ENCODE results near the gene CCDC167.
A peak's percentile ranks its signal among the peaks of the same experiment; 100 is the strongest.

CCDC167 gene

GRCh38 chr6:37459981-37460800 is 39.5 kb downstream of the CCDC167 start:
- H3K4me1 Mint-ChIP-seq = peaks cover 27% of the 10 kb centered on the region
- H3K36me3 Mint-ChIP-seq (ENCODE audit: low read depth) = peaks cover 84% of the 10 kb centered on the region
- H3K4me3 Mint-ChIP-seq = no peak overlapping the region
- H3K27me3 Mint-ChIP-seq (ENCODE audit: low read depth) = no peaks in the 10 kb centered on the region
- no peak for TF ChIP-seq CTCF (IDR thresholded peaks at IDR 0.05; ENCODE audit: unreplicated experiment in 3 of 3)
- peaks cover 2% of the 10 kb centered on the region for H3K9me3 Mint-ChIP-seq
- H3K27ac Mint-ChIP-seq = peak overlapping the region in 2 of 3 experiments; percentile 35 to 37

DNA sequence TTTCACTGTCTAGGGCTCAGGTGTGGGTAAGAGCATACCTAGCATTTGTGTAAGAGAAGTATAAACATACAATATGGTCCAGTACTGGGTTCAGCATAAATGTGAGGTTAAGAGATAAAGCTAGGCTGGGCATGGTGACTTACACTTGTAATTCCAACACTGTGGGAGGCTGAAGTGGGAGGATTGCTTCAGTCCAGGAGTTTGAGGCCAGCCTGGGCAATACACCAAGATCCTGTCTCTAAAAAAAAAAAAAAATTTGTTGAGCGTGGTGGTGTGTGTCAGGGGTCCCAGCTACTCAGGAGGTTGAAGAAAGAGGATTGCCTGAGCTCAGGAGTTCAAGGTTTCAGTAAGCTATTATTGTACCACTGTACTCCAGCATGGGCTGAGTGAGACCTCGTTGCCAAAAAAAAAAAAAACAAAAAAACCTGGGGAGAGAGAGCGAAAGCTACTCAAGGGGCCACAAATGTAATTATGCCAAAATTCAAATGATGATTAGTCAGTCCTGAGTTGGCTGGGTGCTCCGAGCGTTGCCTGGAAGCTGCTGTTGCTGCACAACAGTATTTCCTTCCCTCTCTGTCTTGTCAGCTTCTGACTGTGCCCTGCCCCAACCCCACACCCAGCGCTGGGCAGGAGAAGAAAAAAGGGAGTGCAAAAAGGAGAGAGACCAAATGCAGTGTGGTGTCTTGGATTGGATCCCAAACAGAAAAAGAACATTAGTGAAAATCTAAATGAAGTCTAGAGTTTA is 42.7 kb downstream of the CCDC167 start:
- Mint-ChIP-seq H3K9me3 (no peaks in the 10 kb centered on the region), H3K4me3 (no peak overlapping the region), H3K36me3 (ENCODE audit: low read depth) (peaks cover 80% of the 10 kb centered on the region), H3K4me1 (peaks cover 27% of the 10 kb centered on the region), H3K27ac (peak overlapping the region in 1 of 3 experiments; percentile 17), H3K27me3 (ENCODE audit: low read depth) (no peaks in the 10 kb centered on the region)
- TF ChIP-seq CTCF (IDR thresholded peaks at IDR 0.05; ENCODE audit: unreplicated experiment in 3 of 3) = no peak

DNA sequence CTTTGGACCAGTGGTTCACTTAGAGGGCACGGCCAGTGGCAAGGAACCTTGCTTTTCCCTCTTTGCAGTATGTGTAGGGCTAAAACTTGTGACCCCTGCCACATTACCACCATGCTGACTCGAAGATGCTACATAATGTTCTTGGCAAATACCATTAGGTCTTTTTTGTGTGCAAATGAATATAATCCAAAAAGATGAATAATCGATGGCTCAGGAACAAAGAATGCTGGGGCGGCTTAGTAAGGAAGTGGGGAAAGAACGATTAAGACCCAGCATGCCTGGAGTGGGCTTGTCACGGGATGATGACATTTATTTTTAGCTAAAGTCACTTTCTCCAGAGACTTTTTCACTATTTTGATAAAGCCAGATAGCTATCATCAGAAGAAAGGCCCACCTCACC is 43.6 kb downstream of the CCDC167 start:
- TF ChIP-seq CTCF (IDR thresholded peaks at IDR 0.05; ENCODE audit: unreplicated experiment in 3 of 3) = no peak
- peaks cover 80% of the 10 kb centered on the region for H3K36me3 Mint-ChIP-seq (ENCODE audit: low read depth)
- H3K4me3 Mint-ChIP-seq = no peak overlapping the region
- H3K9me3 Mint-ChIP-seq = no peaks in the 10 kb centered on the region
- no peak overlapping the region for H3K27ac Mint-ChIP-seq
- H3K4me1 Mint-ChIP-seq = peaks cover 28% of the 10 kb centered on the region
- H3K27me3 Mint-ChIP-seq (ENCODE audit: low read depth) = no peaks in the 10 kb centered on the region

DNA sequence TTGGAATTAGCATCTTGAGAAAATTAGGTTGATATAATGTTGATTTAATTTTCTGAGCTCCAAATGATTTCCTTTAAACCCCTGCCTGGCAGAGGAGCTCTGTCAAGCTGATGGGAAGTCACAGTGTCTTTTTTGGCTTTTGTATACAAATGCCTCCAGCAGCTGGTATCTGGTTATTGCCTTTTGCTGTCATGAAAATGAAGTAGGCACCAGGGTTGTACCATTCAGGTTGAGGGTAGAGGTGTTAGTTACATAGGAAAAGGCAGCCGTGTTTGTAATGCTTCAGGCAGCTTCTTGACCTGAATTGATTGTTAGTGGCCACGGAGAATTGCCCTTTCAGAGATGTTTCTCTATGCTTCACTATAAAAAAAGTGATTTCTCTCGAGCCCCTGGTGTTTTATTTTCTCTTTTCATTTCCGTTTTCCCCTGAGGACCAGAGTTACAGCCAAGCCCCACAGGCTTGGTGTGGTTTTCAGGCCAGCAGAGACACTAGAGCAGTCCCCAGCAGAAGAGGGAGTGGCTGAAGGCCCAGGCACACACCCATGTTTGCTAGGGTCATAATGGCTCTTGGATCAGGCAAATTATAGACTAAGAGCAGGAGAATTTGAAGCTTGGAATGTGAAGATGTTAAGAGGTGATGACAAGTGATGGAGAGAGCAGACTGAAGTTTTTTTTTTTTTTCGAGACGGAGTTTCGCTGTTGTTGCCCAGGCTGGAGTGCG is 45.1 kb downstream of the CCDC167 start:
- H3K4me1 Mint-ChIP-seq = peaks cover 12% of the 10 kb centered on the region
- H3K36me3 Mint-ChIP-seq (ENCODE audit: low read depth) = peaks cover 75% of the 10 kb centered on the region
- no peak overlapping the region for H3K27ac Mint-ChIP-seq
- no peak for TF ChIP-seq CTCF (IDR thresholded peaks at IDR 0.05; ENCODE audit: unreplicated experiment in 3 of 3)
- H3K9me3 Mint-ChIP-seq = no peaks in the 10 kb centered on the region
- no peak overlapping the region for H3K4me3 Mint-ChIP-seq
- no peaks in the 10 kb centered on the region for H3K27me3 Mint-ChIP-seq (ENCODE audit: low read depth)

- Mint-ChIP-seq H3K9me3 (no peaks in the 10 kb centered on the region), H3K36me3 (ENCODE audit: low read depth) (peaks cover 60% of the 10 kb centered on the region), H3K27me3 (ENCODE audit: low read depth) (no peaks in the 10 kb centered on the region), H3K4me3 (no peak overlapping the region), H3K4me1 (peaks cover 6% of the 10 kb centered on the region), H3K27ac (no peak overlapping the region)
- no peak for TF ChIP-seq CTCF (IDR thresholded peaks at IDR 0.05; ENCODE audit: unreplicated experiment in 3 of 3)
These were observed 47.2 kb downstream of the CCDC167 start for GRCh38 chr6:37452522-37452921.
